Fibroblast of lung (primary cell): Measurements from ENCODE around the gene RCAN2.

Experiments used
- EZH2 ChIP-seq: IDR thresholded peaks from 2 replicates; pipeline ENCODE4 v1.5.1; 2012; ENCODE audit warnings: low read length, control low read depth, mild to moderate bottlenecking; ENCODE audit errors: missing control alignments
- TF ChIP-seq, protein P1 (sequence below), 2 donors: IDR thresholded peaks in 1 of 2; conservative IDR thresholded peaks in 1 of 2; 1 replicate in 1 of 2; 2 replicates in 1 of 2; pipeline ENCODE4 v1.5.1; 2011 to 2012; ENCODE audit warnings: low read length in 2 of 2, control low read depth in 1 of 2, inconsistent platforms in 1 of 2, low read depth in 1 of 2, mild to moderate bottlenecking in 1 of 2

DNA sequence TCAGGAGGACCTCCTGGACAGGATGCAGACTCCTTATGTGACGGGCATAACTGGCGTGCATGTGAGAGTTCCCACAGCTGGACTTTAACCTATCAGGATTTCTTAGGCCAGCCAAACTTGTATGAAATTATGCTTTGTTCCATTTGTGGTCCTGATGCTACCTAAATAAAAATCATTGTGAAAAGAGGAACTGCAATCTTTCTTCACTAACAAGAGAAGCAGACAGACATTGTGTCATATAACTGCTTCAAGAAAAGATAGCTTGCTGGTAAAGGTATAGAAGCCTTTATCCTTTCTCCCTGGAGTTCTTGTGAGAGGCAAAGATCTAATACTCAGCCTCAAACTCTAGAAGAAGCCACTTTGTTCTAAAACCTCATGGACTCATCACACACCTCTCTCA is 233.0 kb downstream of the RCAN2 start:
- TF ChIP-seq, protein P1, sequence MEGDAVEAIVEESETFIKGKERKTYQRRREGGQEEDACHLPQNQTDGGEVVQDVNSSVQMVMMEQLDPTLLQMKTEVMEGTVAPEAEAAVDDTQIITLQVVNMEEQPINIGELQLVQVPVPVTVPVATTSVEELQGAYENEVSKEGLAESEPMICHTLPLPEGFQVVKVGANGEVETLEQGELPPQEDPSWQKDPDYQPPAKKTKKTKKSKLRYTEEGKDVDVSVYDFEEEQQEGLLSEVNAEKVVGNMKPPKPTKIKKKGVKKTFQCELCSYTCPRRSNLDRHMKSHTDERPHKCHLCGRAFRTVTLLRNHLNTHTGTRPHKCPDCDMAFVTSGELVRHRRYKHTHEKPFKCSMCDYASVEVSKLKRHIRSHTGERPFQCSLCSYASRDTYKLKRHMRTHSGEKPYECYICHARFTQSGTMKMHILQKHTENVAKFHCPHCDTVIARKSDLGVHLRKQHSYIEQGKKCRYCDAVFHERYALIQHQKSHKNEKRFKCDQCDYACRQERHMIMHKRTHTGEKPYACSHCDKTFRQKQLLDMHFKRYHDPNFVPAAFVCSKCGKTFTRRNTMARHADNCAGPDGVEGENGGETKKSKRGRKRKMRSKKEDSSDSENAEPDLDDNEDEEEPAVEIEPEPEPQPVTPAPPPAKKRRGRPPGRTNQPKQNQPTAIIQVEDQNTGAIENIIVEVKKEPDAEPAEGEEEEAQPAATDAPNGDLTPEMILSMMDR (conservative IDR thresholded peaks at IDR 0.05 in 1 of 2, IDR thresholded peaks at IDR 0.05 in 1 of 2; ENCODE audit: low read depth in 1 of 2, low read length in 2 of 2): no peak
- no peak for TF ChIP-seq EZH2
